ENCODE data around the gene GRM7.

The GRM7 gene

GRCh38 chr3:7745711-7746110 is 884.8 kb downstream of the GRM7 start:
- DNase-seq = no peak

GRCh38 chr3:7749931-7750695 is 889.2 kb downstream of the GRM7 start:
- DNase-seq = no peak

GRCh38 chr3:7752005-7752404 is 891.1 kb downstream of the GRM7 start:
- no peak for DNase-seq

- no peak for DNase-seq
Observed at GRCh38 chr3:7754653-7755441, 893.9 kb downstream of the GRM7 start.

- DNase-seq = no peak
Observed at GRCh38 chr3:7759630-7760029, 898.7 kb downstream of the GRM7 start.

- no peak for DNase-seq
Observed at GRCh38 chr3:7760718-7761117, 899.8 kb downstream of the GRM7 start.

- no peak for DNase-seq
Observed at GRCh38 chr3:7764115-7764514, 903.2 kb downstream of the GRM7 start.

GRCh38 chr3:7766530-7766929 is 905.6 kb downstream of the GRM7 start:
- DNase-seq = no peak

- no peak for DNase-seq
Observed at GRCh38 chr3:7779331-7779730, 918.4 kb downstream of the GRM7 start.

GRCh38 chr3:7781395-7781794 is 920.5 kb downstream of the GRM7 start:
- no peak for DNase-seq

GRCh38 chr3:7787871-7788828 is 927.2 kb downstream of the GRM7 start:
- DNase-seq = no peak

GRCh38 chr3:7788881-7789280 is 928.0 kb downstream of the GRM7 start:
- no peak for DNase-seq

- no peak for DNase-seq
Observed at GRCh38 chr3:7789324-7789723, 928.4 kb downstream of the GRM7 start.

- no peak for DNase-seq
Observed at GRCh38 chr3:7790141-7790540, 929.2 kb downstream of the GRM7 start.
